HG03457 (cell line): ENCODE results near the gene KIF4A.
A peak's percentile ranks its signal among the peaks of the same experiment; 100 is the strongest.
"Not testable (repeated sequence)": the region's sequence is repeated elsewhere in the genome, so short reads cannot be mapped to it uniquely, and the experiment has no call there.

ENCODE experiments used
- ATAC-seq: cut with Tn5 transposase; IDR thresholded peaks from one replicate; pipeline ENCODE4 v1.9.1; 2021; ENCODE audit warnings: moderate number of reproducible peaks; ENCODE audit not compliant: unreplicated experiment

KIF4A gene

GRCh38 chrX:70289168-70289792, 624 bp upstream of the KIF4A start:
- ATAC-seq = no peak

- ATAC-seq = no peak
Observed at GRCh38 chrX:70292788-70293187, 2.9 kb downstream of the KIF4A start.

GRCh38 chrX:70293621-70294020, 3.7 kb downstream of the KIF4A start:
- ATAC-seq = no peak

- ATAC-seq = no peak
Observed at GRCh38 chrX:70301716-70302115, 11.8 kb downstream of the KIF4A start.

- no peak for ATAC-seq
Observed at GRCh38 chrX:70313503-70313902, 23.6 kb downstream of the KIF4A start.

- no peak for ATAC-seq
Observed at GRCh38 chrX:70322784-70323183, 32.9 kb downstream of the KIF4A start.

- ATAC-seq = not testable (repeated sequence)
Observed at GRCh38 chrX:70323628-70324027, 33.7 kb downstream of the KIF4A start.

- no peak for ATAC-seq
Observed at GRCh38 chrX:70324326-70324725, 34.4 kb downstream of the KIF4A start.

GRCh38 chrX:70331161-70331560, 41.3 kb downstream of the KIF4A start:
- ATAC-seq = no peak

GRCh38 chrX:70332600-70332999, 42.7 kb downstream of the KIF4A start:
- no peak for ATAC-seq

GRCh38 chrX:70336767-70337166, 46.9 kb downstream of the KIF4A start:
- peak; percentile 99 for ATAC-seq

GRCh38 chrX:70338290-70338689, 48.4 kb downstream of the KIF4A start:
- ATAC-seq = no peak

- ATAC-seq = no peak
Observed at GRCh38 chrX:70343435-70343834, 53.5 kb downstream of the KIF4A start.

- ATAC-seq = no peak
Observed at GRCh38 chrX:70346418-70347070, 56.6 kb downstream of the KIF4A start.

- ATAC-seq = not testable (repeated sequence)
Observed at GRCh38 chrX:70348825-70349224, 58.9 kb downstream of the KIF4A start.

GRCh38 chrX:70349367-70350125, 59.6 kb downstream of the KIF4A start:
- ATAC-seq = not testable (repeated sequence)

GRCh38 chrX:70352496-70352895, 62.6 kb downstream of the KIF4A start:
- no peak for ATAC-seq

- ATAC-seq = no peak
Observed at GRCh38 chrX:70353514-70353913, 63.6 kb downstream of the KIF4A start.

GRCh38 chrX:70354716-70355115, 64.8 kb downstream of the KIF4A start:
- ATAC-seq = no peak

- ATAC-seq = no peak
Observed at GRCh38 chrX:70359458-70359857, 69.6 kb downstream of the KIF4A start.

GRCh38 chrX:70360366-70360765, 70.5 kb downstream of the KIF4A start:
- ATAC-seq = no peak

GRCh38 chrX:70368731-70369130, 78.8 kb downstream of the KIF4A start:
- ATAC-seq = not testable (repeated sequence)
